CD14-positive monocyte (primary cell): Measurements from ENCODE around the gene SLC4A8. TPM values are rescaled to one million over a fixed set of nuclear protein-coding genes. Genes with fewer than 3 reads are reported as not detected.

Experiments used
- DNase-seq, 3 donors: peaks; one replicate each; pipeline ENCODE4 v3.0.0-alpha.2; 2011 to 2022
- H2AFZ ChIP-seq: 2 replicates; pipeline ENCODE4 v1.6.0; 2012; ENCODE audit warnings: mild to moderate bottlenecking, low read depth, low read length, inconsistent platforms; ENCODE audit not compliant: insufficient read depth, poor library complexity, severe bottlenecking
- H3K27ac ChIP-seq, 2 donors: 1 replicate in 1 of 2; 2 replicates in 1 of 2; pipeline ENCODE4 v1.5.1; 2012 to 2013; ENCODE audit warnings: low read length in 2 of 2, control low read depth in 1 of 2, inconsistent platforms in 1 of 2, low read depth in 1 of 2, mild to moderate bottlenecking in 1 of 2
- H3K27me3 ChIP-seq, 2 donors: one replicate each; pipeline versions ENCODE4 v1.6.0 to v1.6.1; 2011 to 2013; ENCODE audit warnings: low read length in 2 of 2; ENCODE audit not compliant: control insufficient read depth in 2 of 2, insufficient read depth in 2 of 2
- H3K36me3 ChIP-seq, 2 donors: replicated peaks in 1 of 2; 1 replicate in 1 of 2; 2 replicates in 1 of 2; pipeline versions ENCODE4 v1.5.1 to v1.6.1; 2012 to 2013; ENCODE audit warnings: low read length in 2 of 2, control low read depth in 1 of 2, inconsistent platforms in 1 of 2, mild to moderate bottlenecking in 1 of 2; ENCODE audit not compliant: insufficient read depth in 2 of 2, control insufficient read depth in 1 of 2
- H3K4me1 ChIP-seq, 2 donors: 1 replicate in 1 of 2; 2 replicates in 1 of 2; pipeline versions ENCODE4 v1.5.1 to v1.6.1; 2012 to 2013; ENCODE audit warnings: low read length in 2 of 2, control low read depth in 1 of 2, inconsistent platforms in 1 of 2, mild to moderate bottlenecking in 1 of 2, moderate library complexity in 1 of 2; ENCODE audit not compliant: insufficient read depth in 2 of 2, control insufficient read depth in 1 of 2
- H3K4me2 ChIP-seq: replicated peaks from 2 replicates; pipeline ENCODE3; 2012; ENCODE audit warnings: low read length, moderate library complexity, mild to moderate bottlenecking; ENCODE audit not compliant: poor library complexity, severe bottlenecking; ENCODE audit errors: extremely low read depth
- H3K4me3 ChIP-seq, 3 experiments: fragments of 200-600 bp in 1 of 3; sonication (generic) in 1 of 3; replicated peaks in 1 of 3; 1 replicate in 2 of 3; 2 replicates in 1 of 3; pipeline ENCODE4 v1.5.1; 2011 to 2013; ENCODE audit warnings: low read length in 3 of 3, mild to moderate bottlenecking in 3 of 3, control low read depth in 2 of 3, low read depth in 2 of 3, inconsistent platforms in 1 of 3, moderate library complexity in 1 of 3
- H3K79me2 ChIP-seq: 2 replicates; pipeline ENCODE4 v1.6.0; 2012; ENCODE audit warnings: mild to moderate bottlenecking, control low read depth, inconsistent platforms, low read length, moderate library complexity; ENCODE audit not compliant: insufficient read depth
- H3K9ac ChIP-seq: 2 replicates; pipeline ENCODE4 v1.6.0; 2017; ENCODE audit warnings: low read length, mild to moderate bottlenecking; ENCODE audit not compliant: insufficient read depth, poor library complexity, severe bottlenecking
- H3K9me3 ChIP-seq, 2 donors: replicated peaks in 1 of 2; 1 replicate in 1 of 2; 2 replicates in 1 of 2; pipeline versions ENCODE4 v1.5.1 to v1.6.1; 2012 to 2013; ENCODE audit warnings: low read length in 2 of 2, control low read depth in 1 of 2; ENCODE audit not compliant: control insufficient read depth in 1 of 2, insufficient read depth in 1 of 2
- H4K20me1 ChIP-seq: 2 replicates; pipeline ENCODE4 v1.6.0; 2012; ENCODE audit warnings: mild to moderate bottlenecking, low read length, control low read depth, moderate library complexity; ENCODE audit not compliant: insufficient read depth
- H3K27ac Mint-ChIP-seq, 7 donors: one replicate each; pipeline ENCODE4 v1.8.0; 2020; ENCODE audit warnings: mild to moderate bottlenecking in 7 of 7, mixed read lengths in 7 of 7, moderate library complexity in 6 of 7, inconsistent platforms in 2 of 7
- H3K27me3 Mint-ChIP-seq, 3 donors: one replicate each; pipeline ENCODE4 v1.8.0; 2021 to 2022; ENCODE audit warnings: low read depth in 3 of 3, mild to moderate bottlenecking in 3 of 3, mixed read lengths in 3 of 3, moderate library complexity in 3 of 3, inconsistent platforms in 1 of 3
- H3K36me3 Mint-ChIP-seq, 2 donors: one replicate each; pipeline ENCODE4 v1.8.0; 2020; ENCODE audit warnings: mixed read lengths in 2 of 2, inconsistent platforms in 1 of 2, mild to moderate bottlenecking in 1 of 2
- H3K4me1 Mint-ChIP-seq: one replicate; pipeline ENCODE4 v1.8.0; 2020; ENCODE audit warnings: mild to moderate bottlenecking, mixed read lengths
- H3K4me3 Mint-ChIP-seq, 2 donors: one replicate each; pipeline ENCODE4 v1.8.0; 2020; ENCODE audit warnings: mild to moderate bottlenecking in 2 of 2, mixed read lengths in 2 of 2, moderate library complexity in 1 of 2
- H3K9me3 Mint-ChIP-seq, 7 donors: one replicate each; pipeline ENCODE4 v1.8.0; 2020 to 2022; ENCODE audit warnings: mixed read lengths in 7 of 7, mild to moderate bottlenecking in 6 of 7, moderate library complexity in 6 of 7, inconsistent platforms in 2 of 7
- WGBS: methylation state at CpG from one replicate; pipeline ENCODE4 v1.1.5; 2013; ENCODE audit warnings: missing lambda C conversion rate; ENCODE audit not compliant: insufficient coverage; 5-methylcytosine and 5-hydroxymethylcytosine counted together
- intact Hi-C, 2 donors: fragments of 100-400 bp; cut with micrococcal nuclease; formaldehyde crosslinking; loops; one replicate each; pipeline versions ENCODE4 v1.15.0 to v1.15.1; 2023
- polyA plus RNA-seq, 3 donors: library from polyadenylated mRNA; depleted of rRNA in 1 of 3; unstranded in 2 of 3; stranded (reverse) in 1 of 3; fragments of 300-500 nt in 2 of 3; fragments of >200 nt in 1 of 3; fragmentation: Illumina TruSeq in 2 of 3; gene quantifications; 1 replicate in 2 of 3; 2 replicates in 1 of 3; pipeline ENCODE4 v1.2.3, GENCODE V29; 2012 to 2021
- TF ChIP-seq, protein P1 (sequence below): fragments of 200-600 bp; IDR thresholded peaks from one replicate; pipeline ENCODE4 v1.8.0; 2022; ENCODE audit warnings: antibody characterized with exemption, mild to moderate bottlenecking

SLC4A8 gene
- polyA plus RNA-seq, 3 donors: 1.9 to 5.4 (median 2.3) TPM

DNA sequence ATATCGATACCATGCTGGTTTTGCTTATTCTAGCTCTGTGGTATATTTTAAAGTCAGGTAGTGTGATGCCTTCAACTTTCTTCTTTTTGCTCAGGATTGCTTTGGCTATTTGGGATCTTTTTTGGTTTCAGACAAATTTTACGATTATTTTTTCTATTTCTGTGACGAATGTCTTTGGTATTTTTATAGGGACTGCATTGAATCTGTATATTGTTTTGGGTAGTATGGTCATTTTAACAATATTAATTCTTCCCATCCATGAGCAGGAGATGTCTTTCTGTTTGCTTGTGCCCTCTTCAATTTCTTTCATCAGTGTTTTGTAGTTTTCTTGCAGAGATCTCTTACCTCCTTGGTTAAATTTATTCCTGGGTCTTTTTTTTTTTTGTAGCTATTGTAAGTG lies 10.8 kb upstream of the SLC4A8 start:
- H3K4me2 ChIP-seq: no peak overlapping the region
- Mint-ChIP-seq H3K4me3 (no peak overlapping the region), H3K27ac (peak overlapping the region in 1 of 7 donors; percentile 9), H3K9me3 (no peaks in the 10 kb centered on the region), H3K27me3 (peaks cover 0 to 3% (median 0%) of the 10 kb centered on the region in 3 donors), H3K4me1 (no peaks in the 10 kb centered on the region), H3K36me3 (peaks cover 0 to 2% of the 10 kb centered on the region in 2 donors)
- H3K9me3 ChIP-seq: no peaks in the 10 kb centered on the region
- intact Hi-C loops: no loop called here
- no peaks in the 10 kb centered on the region for H3K36me3 ChIP-seq
- no peaks in the 10 kb centered on the region for H3K27me3 ChIP-seq
- TF ChIP-seq, protein P1, sequence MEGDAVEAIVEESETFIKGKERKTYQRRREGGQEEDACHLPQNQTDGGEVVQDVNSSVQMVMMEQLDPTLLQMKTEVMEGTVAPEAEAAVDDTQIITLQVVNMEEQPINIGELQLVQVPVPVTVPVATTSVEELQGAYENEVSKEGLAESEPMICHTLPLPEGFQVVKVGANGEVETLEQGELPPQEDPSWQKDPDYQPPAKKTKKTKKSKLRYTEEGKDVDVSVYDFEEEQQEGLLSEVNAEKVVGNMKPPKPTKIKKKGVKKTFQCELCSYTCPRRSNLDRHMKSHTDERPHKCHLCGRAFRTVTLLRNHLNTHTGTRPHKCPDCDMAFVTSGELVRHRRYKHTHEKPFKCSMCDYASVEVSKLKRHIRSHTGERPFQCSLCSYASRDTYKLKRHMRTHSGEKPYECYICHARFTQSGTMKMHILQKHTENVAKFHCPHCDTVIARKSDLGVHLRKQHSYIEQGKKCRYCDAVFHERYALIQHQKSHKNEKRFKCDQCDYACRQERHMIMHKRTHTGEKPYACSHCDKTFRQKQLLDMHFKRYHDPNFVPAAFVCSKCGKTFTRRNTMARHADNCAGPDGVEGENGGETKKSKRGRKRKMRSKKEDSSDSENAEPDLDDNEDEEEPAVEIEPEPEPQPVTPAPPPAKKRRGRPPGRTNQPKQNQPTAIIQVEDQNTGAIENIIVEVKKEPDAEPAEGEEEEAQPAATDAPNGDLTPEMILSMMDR: no peak
- no peak for DNase-seq
- H4K20me1 ChIP-seq: no peaks in the 10 kb centered on the region
- no peak overlapping the region for H2AFZ ChIP-seq
- 100% methylated on average over 1 of the region's 3 CpGs for WGBS
- H3K79me2 ChIP-seq: no peaks in the 10 kb centered on the region
- H3K4me3 ChIP-seq: no peak overlapping the region
- H3K9ac ChIP-seq: no peak overlapping the region
- no peaks in the 10 kb centered on the region for H3K4me1 ChIP-seq
- H3K27ac ChIP-seq: no peak overlapping the region

DNA sequence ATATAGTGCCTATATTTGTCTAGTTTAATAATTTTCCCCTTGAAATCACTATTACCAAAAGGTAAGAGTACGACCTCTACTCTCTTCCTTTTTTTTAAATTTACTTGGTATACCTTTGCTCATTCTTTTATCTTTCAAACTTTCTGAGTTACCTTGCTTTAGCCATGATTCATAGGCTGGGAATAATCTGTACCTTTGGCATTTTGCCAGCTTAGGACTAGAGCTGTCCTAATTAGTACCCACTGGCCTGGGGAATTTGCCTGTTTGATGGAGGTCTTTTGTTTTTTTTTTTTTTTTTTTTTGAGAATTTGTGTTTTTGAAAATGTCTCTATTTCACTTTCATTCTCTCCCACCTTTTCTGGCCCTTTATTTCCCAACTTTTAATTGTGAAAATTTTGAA lies 8.7 kb upstream of the SLC4A8 start:
- H3K4me3 ChIP-seq: no peak overlapping the region
- H3K36me3 ChIP-seq: no peaks in the 10 kb centered on the region
- H3K9me3 ChIP-seq: no peaks in the 10 kb centered on the region
- H4K20me1 ChIP-seq: no peaks in the 10 kb centered on the region
- no peak overlapping the region for H3K4me2 ChIP-seq
- Mint-ChIP-seq H3K4me3 (no peak overlapping the region), H3K9me3 (peaks cover 0 to 2% (median 0%) of the 10 kb centered on the region in 7 donors), H3K36me3 (no peaks in the 10 kb centered on the region), H3K27ac (no peak overlapping the region), H3K27me3 (peaks cover 0 to 5% (median 0%) of the 10 kb centered on the region in 3 donors), H3K4me1 (no peaks in the 10 kb centered on the region)
- H3K27ac ChIP-seq: no peak overlapping the region
- no peak for DNase-seq
- TF ChIP-seq, protein P1: no peak
- no peaks in the 10 kb centered on the region for H3K27me3 ChIP-seq
- WGBS: no CpG with 5 or more reads among the region's 1 CpG
- no peak overlapping the region for H2AFZ ChIP-seq
- H3K79me2 ChIP-seq: no peaks in the 10 kb centered on the region
- no peaks in the 10 kb centered on the region for H3K4me1 ChIP-seq
- H3K9ac ChIP-seq: no peak overlapping the region
- intact Hi-C loops: no loop called here
